DMS53 treated with DMSO at 0.1 percent for 48 hours (cell line): ENCODE results near the gene VPS29.
"Not testable (repeated sequence)": the region's sequence is repeated elsewhere in the genome, so short reads cannot be mapped to it uniquely, and the experiment has no call there.

Experiments
- DNase-seq: peaks from one replicate; lab custom pipeline; 2025; ENCODE audit not compliant: unreplicated experiment; lab: John Stamatoyannopoulos, UW

The VPS29 gene

DNA sequence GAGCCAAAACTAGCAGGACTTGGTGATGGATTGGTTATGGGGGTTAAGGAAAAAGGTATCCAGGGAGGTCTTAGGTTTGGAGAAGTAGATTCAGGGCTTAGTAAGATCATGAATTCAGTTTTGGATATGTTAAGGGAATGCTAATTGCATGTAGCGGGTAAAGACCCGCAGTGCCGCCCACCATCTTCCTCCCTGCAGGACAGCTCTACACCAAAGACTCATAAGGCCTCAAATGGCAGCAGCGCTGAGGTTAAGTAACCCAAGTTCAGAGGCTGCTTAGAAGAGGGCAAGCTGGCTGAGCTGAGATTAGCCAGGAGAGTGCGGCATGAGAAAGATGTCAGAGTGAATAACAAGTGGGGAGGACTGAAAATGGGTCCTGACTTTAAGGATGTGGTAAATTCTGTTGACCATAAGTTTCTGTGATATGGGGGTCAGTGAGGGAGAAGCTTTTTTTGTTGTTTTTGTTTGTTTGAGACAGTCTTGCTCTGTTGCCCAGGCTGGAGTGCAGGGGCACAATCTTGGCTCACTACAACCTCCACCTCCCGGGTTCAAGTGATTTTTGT is 26.4 kb upstream of the VPS29 start:
- no peak for DNase-seq

GRCh38 chr12:110520876-110521712 is 19.2 kb upstream of the VPS29 start:
- not testable (repeated sequence) for DNase-seq

- DNase-seq, result not testable (repeated sequence)
Observed at GRCh38 chr12:110518014-110518413, 16.1 kb upstream of the VPS29 start.

GRCh38 chr12:110516995-110517394 is 15.1 kb upstream of the VPS29 start:
- DNase-seq, result no peak

DNA sequence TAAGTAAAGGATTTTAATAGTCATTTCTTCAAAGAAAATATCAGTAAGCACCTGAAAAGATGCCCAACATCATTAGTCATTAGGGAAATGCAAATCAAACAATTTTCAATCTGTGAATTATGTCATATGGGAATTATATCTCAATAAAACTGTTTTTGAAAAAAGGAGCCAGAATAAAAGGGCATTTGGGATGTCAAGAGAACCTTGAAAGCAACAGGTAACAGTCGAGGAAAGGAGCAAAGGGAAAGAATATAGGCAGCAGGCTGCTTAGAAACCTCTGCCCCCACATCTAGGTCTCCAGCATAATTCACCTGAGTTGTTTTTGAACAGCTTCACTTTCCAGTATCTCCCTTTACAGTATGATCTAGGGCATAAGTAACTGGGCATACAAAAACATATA is 12.5 kb upstream of the VPS29 start:
- no peak for DNase-seq

- no peak for DNase-seq
Observed at GRCh38 chr12:110513842-110514241, 11.9 kb upstream of the VPS29 start.

DNA sequence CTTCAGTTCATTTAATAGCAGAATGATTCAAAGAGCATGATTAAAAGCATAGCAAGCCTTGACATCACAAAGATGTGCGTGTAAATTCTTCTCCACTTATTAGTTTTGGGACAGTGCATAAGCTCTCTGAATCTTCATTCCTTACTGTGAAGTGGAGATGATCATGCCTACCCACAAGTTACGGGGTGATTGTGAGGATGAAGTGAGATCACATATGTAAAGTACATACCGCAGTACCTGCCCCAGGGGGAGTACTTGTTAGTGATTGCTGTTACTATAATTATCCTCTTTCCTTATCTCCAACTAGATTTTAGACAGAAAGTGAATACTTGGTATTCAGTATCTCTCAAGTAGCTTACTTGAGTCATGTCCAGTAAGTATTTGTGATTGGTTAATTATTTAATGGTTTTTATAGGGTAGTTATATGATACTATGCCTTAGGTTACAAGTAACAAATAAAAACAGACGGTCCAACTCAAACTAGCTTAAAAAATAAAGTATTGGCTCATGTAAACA is 6.2 kb upstream of the VPS29 start:
- DNase-seq, result no peak

DNA sequence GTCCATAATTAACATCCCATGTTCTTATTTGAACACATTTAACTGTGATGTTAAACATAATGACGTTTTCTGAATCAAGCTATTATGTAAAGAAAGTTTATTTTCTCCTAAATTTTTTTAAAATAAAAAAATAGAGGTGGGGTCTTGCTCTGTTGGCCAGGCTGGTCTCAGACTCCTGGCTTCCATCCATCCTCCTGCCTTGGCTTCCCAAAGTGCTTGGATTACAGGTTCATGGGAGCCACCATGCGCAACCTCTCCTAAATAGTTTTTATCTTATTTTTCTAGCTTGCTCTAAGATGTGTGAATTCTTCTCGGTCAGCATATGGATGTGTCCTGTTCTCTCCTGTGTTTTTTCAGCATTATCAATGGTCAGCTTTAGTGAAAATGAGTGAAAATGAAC is 3.4 kb upstream of the VPS29 start:
- DNase-seq, result no peak

DNA sequence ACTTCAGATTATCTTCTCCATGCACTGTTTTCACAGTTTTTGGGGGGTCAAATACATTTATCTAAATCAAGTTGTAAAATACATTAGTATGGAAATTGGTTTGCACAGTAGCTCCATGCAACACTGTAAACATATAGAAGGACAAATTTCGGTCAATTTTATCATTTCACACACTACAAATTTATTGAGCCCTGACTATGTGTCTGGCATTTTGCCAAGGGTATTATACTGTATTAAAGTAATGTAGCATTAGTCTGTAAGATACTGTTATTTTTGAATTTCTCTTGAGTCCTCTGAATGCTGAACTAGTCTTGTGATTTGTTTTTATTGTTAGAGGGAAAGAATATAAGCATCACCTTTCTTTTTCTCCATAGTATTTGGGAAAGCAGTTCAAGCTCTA is 1.5 kb upstream of the VPS29 start:
- DNase-seq, result no peak

GRCh38 chr12:110501399-110501751 is 536 bp downstream of the VPS29 start:
- DNase-seq, result peak; percentile 61

- no peak for DNase-seq
Observed at GRCh38 chr12:110498984-110499706, 2.8 kb downstream of the VPS29 start.

DNA sequence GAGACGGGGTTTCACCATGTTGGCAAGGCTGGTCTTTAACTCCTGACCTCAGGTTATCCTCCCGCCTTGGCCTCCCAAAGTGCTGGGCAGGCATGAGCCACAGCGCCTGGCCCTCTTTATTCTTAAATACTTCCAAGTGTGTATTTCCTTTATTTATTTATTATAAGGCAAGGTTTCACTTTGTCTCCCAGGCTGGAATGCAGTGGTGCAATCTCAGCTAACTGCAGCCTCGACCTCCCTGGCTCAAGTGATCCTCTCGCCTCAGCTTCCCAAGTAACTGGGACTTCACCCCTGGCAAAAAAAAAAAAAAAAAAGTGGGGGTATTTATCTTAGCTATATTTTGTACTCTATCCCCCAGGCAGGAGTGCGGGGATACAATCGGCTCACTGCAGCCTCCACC is 26.5 kb downstream of the VPS29 start:
- no peak for DNase-seq

- peak; percentile 99 for DNase-seq
Observed at GRCh38 chr12:110468214-110469048, 33.5 kb downstream of the VPS29 start, which contains the start of the genes FAM216A and GPN3. FAM216A (plus strand) TSS chr12:110468845; CDS start chr12:110468876, 31 bp downstream. GPN3 (minus strand) TSS chr12:110468257; CDS start chr12:110468203, 54 bp downstream.

GRCh38 chr12:110467847-110468213 is 34.1 kb downstream of the VPS29 start:
- DNase-seq, result no peak

GRCh38 chr12:110466791-110467190 is 35.1 kb downstream of the VPS29 start:
- DNase-seq, result no peak

GRCh38 chr12:110465765-110466164 is 36.1 kb downstream of the VPS29 start:
- DNase-seq, result not testable (repeated sequence)

DNA sequence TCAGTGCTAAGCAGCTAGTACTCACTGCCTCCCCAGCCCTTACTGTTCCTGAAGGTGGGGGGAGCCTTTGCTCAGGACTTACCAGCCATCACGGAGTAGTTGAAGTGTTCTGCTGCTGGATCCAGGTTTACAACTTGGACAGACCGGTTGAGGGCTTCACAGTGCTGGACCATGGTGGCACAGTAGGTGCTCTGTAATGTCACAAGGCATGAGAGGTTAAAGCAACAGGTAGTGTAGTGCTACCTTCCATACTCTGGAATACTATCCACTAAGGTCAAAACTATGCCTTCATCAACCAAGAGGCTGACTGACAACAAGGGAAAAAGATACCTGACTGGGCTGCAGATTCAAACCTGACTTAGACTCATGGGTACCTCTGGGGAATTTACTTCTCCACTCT is 36.9 kb downstream of the VPS29 start:
- no peak for DNase-seq

- DNase-seq, result not testable (repeated sequence)
Observed at GRCh38 chr12:110461189-110461588, 40.7 kb downstream of the VPS29 start.

- no peak for DNase-seq
Observed at GRCh38 chr12:110458756-110459155, 43.2 kb downstream of the VPS29 start.

GRCh38 chr12:110453569-110454296 is 48.2 kb downstream of the VPS29 start:
- no peak for DNase-seq
